Upper lobe of left lung (tissue), 4 donors: Measurements from ENCODE around the gene GABBR2.

ENCODE experiments used
- EP300 ChIP-seq, 4 donors: sonication (generic); formaldehyde crosslinking; IDR thresholded peaks; one replicate each; pipeline ENCODE4 v1.5.1; 2017; ENCODE audit warnings: antibody characterized with exemption in 4 of 4, control low read depth in 2 of 4
- POLR2A ChIP-seq, 4 donors: fragments of 450-650 bp; IDR thresholded peaks; one replicate each; pipeline ENCODE4 v1.5.1; 2016 to 2017; ENCODE audit warnings: antibody characterized with exemption in 4 of 4, mild to moderate bottlenecking in 2 of 4
- POLR2AphosphoS5 ChIP-seq, 2 donors: sonication (generic); formaldehyde crosslinking; IDR thresholded peaks; one replicate each; pipeline ENCODE4 v1.5.1; 2017; ENCODE audit warnings: antibody characterized with exemption in 2 of 2
- TF ChIP-seq, protein P1 (sequence below), 6 experiments: fragments of 450-650 bp in 4 of 6; fragments of 200-600 bp in 2 of 6; sonication (generic) in 2 of 6; IDR thresholded peaks; one replicate each; pipeline ENCODE4 v1.5.1; 2016 to 2019; ENCODE audit warnings: antibody characterized with exemption in 6 of 6

DNA sequence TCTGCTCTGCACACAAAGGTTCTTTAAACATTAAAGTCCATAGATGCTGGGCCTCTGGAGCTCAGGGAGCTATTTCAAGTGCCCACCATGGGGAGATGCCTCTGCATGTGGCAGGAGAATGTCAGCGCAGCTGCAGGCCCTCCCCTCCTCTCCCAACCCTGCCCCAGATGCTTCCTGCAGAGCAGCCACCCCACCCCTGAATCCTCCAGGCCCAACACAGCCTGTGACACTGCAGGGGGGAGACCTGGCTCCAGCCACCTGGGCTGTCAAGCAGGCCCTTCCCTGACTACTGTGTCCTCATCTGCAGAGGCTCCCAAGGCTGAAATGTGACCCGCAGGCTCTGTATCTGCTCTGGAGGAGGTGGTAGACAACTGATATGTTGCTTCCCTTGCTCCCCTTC is 213.9 kb downstream of the GABBR2 start:
- TF ChIP-seq, protein P1, sequence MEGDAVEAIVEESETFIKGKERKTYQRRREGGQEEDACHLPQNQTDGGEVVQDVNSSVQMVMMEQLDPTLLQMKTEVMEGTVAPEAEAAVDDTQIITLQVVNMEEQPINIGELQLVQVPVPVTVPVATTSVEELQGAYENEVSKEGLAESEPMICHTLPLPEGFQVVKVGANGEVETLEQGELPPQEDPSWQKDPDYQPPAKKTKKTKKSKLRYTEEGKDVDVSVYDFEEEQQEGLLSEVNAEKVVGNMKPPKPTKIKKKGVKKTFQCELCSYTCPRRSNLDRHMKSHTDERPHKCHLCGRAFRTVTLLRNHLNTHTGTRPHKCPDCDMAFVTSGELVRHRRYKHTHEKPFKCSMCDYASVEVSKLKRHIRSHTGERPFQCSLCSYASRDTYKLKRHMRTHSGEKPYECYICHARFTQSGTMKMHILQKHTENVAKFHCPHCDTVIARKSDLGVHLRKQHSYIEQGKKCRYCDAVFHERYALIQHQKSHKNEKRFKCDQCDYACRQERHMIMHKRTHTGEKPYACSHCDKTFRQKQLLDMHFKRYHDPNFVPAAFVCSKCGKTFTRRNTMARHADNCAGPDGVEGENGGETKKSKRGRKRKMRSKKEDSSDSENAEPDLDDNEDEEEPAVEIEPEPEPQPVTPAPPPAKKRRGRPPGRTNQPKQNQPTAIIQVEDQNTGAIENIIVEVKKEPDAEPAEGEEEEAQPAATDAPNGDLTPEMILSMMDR (IDR thresholded peaks at IDR 0.05): no peak
- TF ChIP-seq POLR2A (IDR thresholded peaks at IDR 0.05): no peak
- no peak for TF ChIP-seq POLR2AphosphoS5 (IDR thresholded peaks at IDR 0.05)
- TF ChIP-seq EP300 (IDR thresholded peaks at IDR 0.05): no peak
